ENCODE results near the gene RIBC1.
A peak's percentile ranks its signal among the peaks of the same experiment; 100 is the strongest.
"Not testable (repeated sequence)": the region's sequence is repeated elsewhere in the genome, so short reads cannot be mapped to it uniquely, and the experiment has no call there.

RIBC1 gene

DNA sequence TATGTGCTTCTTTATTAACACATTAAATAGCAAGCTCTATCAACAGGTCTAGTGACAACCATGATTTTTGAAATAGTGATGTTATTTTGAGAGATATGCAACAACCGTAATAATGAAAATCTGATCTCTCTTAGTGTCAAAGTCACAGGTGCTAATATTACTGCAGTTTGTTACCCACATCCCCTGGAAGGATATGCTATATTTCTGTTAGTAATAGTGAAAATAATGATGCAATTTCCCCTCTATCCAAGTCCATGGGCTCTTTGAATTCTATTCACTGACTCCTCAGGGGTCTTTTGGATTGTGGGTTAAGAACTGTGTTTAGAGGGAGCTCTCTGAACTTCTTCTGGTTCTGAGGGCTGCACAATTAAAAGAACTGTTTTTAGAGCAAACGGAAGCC lies 14.5 kb downstream of the RIBC1 start:
- no peak for DNase-seq

DNA sequence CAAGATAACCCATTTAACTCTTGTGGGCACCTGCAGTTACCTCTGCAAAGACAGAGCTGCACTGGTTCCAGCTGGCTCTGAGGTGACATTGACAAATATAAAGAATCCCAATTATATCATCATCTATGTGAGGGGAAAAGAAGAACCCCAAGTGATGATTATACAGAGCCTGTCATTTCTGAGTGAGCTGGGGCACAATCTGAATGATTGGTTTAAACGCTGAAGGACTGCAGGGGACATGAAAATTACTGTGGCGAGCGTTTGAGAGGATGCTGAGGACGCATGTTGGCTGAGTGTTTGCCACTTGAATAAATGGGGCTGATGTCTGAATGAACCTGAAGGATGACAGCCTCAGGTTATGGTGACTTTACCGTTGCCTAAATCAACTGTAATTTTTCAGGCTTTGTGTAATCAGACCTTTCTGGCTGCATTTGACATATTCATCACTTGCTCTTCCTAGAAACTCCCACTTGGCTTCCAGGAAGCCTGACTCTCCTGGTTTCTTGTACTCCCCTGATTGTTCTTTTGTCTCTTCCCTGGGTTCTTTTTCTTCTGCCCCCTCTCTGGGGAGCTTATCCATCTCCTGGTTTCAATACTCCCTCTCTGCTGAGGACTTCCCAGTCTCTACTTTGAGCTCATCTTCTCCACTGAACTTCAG lies 15.6 kb downstream of the RIBC1 start:
- no peak for DNase-seq

DNA sequence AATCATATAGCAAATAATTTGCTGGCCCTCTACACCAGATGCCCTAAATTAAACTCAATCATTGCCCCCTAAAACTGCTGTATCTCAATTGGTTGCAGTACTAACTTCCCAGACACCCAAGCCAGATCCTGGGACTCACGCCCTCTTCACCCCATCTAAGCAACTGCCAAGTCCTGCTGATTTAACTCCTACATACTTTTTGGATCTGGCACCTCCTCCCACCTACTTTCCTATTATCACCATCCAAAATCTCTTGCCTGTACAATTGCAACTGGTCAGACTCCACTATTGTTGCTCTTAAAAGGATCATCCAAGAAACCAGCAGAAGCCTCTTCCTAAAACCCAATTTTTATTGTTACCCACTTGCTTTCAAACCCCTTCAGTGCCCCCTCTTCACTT lies 16.2 kb downstream of the RIBC1 start:
- DNase-seq, result no peak

DNA sequence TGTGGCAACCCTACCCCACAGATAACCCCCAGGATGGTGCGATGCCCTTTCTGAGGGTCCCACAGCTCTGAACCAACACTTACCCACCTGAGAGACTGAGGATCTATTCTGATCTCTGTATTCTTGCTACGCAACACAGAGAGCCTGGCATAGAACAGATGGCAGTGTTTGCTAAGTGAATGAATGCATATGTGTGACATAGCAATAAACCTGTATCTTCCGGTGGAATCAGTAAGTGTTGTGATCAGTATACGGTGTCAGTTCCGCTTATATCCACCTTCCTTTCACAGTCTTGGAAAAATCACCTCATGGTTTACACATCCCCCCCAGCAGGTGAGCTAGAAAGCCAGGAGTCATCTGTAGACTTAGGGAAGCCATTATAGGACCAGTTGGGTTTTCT lies 17.4 kb downstream of the RIBC1 start:
- DNase-seq, result no peak

DNA sequence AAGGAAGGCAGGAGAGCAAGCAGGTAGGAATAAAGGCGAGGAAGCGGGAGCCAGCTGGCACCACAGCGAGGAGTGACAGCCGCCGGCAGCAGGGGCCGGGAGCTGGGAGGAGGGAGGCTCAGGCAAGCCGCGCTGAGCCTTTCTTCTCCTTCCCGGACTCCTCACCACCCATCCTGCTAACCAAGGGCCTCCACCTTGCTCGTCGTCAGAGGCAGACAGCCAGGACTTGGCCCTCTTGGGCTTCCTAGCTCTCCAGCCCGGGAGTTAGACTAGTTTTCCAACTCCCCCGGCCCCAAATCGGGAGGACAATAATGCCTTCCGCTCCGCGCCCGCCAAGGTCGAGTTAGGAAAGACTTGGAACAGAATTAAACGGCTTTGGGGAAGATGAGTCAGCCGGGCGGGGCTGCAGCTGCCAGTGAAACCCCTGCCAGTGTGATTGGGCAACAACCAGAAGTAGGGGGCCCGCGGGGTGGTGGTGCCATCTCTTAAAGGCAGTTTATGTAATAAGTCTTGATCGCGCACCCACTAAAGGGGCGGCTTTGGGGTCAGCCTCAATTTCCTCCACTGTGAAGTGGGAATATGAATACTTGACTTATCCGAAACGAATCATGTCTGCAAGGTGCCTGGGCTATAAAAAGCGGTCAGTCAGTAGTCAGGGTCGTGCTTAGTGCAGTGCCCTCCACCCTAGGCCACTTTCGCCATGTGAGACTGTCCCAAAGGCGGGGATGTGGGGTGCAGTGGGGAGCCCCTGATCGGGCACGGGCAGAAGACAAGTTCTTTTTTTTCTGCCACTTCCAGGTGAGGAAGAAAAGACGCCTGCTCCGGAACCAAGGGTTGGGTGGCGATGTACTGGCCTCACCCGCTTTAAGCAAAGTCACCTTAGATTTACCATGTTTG lies 18.2 kb downstream of the RIBC1 start:
- peak; percentile 36 for DNase-seq

DNA sequence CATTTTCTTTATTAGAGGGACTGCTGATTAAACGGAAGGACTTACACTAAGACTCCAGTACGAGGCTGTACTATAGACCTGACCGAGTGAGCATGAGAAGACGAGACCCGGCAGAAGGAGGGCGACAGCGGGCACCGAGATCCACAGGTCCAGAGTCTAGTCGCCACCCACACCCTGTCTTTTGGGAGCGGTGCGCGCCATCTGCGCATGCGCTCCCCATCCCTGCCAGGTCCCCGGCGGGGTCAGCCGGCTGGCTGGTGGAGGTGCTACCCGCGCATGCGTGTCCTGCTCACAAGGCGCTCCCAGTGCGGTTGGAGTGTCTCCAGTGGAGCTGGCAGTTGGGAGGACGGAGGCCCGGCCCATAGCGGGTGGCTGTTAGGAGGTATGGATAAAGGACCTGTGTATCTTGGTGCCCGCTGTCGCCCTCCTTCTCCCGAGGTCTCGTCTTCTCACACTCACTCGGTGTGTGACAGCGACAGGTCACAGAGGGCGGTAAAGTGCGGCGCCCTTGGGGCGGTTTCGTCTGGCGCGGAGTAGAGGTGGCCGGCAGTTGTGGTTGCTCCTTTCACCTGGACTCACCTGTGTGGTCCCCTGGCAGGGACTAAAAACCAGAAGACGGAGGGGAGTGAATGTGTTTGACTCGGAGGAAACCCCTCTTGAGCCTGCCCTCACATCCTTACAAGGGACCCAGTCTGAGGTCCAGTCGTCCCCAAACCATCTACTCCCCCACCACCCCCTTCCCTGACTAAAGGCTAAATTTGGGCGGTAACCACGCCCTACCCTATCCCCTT lies 19.1 kb downstream of the RIBC1 start:
- peak; percentile 72 for DNase-seq

DNA sequence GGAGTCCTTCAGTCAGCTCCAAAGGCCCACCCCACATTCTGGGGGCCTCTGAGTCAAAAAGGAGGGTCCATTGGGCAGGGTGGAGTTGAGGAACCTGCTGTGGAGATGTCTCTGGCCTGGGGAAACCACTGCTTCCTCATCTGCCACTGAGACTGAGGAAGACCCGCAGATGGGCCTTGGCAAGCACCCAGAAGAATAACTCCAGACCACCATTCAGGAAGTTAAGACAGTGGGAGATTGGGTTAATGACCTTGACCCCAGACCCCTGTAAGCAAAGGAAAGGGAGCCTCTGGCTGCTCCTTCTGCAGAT lies 19.6 kb downstream of the RIBC1 start:
- no peak for DNase-seq

DNA sequence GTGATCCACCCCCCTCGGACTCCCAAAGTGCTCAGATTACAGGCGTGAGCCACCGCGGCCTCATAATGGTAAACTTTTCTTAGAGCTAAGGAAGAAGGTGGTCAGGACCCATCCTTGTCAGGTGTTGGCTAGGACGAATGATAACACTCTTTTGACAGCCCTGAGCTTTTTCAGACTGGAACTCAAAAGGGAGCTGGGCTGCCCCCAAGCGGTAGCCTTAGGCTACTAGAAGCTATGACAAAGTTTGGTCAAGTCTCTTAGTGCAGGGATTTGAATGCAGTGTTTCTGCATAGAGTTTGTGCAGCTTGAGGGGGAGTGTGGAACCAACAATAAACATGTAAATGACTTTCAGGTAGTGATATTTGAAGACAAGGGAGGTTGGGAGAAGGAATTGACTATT lies 23.3 kb downstream of the RIBC1 start:
- peak; percentile 50 for DNase-seq

DNA sequence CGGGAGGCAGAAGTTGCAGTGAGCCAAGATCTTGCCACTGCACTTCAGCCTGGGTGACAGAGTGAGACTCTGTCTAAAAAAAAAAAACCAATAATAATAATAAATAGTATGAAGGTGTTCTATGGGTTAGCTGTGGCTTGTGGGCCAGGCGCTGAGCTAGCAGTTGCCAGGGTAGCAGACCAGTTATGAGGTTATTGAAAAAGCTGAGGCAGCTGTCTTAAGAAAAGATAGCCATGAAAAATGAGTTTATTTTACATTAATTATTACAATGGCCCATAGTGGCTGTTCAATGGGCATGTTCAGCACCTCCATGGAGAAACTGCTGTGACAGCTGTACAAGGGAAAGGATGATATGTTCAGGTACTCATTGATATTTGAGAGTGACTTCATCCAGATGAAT lies 24.8 kb downstream of the RIBC1 start:
- no peak for DNase-seq

DNA sequence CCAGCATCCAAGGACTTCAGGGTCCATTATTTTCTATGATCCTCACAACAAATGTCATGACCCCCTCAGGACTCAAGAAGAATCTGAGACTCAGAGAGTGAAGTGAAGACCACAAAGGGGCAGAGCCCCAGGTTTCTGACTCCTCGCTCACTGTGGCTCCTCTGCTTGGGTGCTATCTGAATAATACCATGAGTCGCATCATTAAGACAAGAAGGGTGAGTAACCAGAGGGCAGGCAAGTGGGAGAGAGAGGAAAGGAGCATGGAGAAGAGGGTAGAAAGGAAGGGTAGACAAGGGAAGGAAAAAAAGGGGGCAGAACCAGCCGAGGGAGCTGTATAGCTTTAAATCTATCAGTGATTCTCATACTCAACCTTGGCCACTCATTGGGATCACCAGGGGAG lies 27.0 kb downstream of the RIBC1 start:
- no peak for DNase-seq

DNA sequence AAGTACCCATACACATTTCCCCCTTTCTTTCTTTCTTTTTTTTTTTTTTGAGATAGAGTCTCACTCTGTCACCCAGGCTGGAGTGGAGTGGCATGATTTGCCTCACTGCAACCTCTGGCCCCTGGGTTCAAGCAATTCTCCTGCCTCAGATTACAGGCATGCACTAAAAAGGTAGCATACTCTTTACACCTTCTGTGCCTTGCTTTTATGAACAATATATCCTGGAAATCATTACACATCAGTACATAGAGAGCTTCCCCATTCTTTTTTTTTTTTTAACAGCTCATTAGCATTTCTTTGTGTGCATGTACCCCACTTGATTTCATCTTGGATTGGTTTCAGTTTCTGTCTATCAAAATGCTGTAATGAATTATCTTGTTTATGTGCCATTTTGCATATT lies 30.1 kb downstream of the RIBC1 start:
- no peak for DNase-seq

DNA sequence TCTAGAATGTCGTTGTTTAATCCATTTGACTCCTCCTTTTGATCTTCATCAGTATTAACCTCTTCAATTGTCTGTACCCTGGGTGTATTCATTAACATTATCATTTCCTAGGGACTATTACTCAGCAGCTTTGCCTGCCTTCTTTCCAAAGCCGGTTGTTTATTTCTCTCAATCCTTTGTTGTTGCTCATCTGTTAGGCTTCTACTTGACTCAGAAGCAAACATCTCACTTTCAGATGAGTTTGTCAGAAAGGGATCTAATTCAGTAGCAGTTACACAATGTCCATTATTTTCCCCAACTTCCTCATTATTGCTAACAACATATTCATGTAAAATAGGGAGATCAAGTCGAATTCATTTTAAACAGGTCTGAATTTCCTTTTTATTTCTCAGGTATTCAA lies 33.6 kb downstream of the RIBC1 start:
- DNase-seq, result no peak

DNA sequence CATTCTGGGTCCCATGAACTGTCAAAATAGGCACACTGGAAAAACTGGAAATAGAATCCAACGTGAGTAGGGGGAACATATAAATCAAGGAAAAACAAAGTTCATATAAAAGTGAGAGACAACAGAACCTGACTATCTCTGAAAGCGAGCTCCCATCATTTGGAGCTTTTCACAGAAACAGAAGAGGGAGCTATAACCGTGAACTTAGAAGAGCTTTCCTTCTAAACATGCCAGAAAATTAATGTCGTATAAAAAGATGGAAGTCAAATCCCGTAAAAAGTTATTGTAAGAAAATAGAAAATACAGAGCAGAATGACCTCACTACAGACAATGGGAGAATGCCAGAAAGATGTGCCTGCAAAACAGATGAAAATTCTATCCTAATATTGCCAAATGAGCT lies 35.4 kb downstream of the RIBC1 start:
- no peak for DNase-seq

DNA sequence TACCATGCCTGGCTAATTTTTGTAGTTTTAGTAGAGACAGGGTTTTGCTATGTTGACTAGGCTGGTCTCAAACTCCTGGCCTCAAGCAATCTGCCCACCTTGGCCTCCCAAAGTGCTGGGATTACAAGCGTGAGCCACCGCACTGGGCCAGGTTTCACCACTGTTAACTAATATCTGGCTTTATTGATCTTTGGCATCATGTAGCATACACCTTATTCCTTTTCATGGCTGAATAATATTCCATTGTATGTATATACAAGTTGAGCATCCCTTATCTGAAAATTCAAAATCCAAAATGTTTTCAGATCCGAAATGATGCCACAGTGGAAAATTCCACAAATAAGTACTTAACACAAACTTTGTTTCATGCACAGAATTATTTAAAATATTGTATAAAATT lies 46.0 kb downstream of the RIBC1 start:
- DNase-seq, result not testable (repeated sequence)

DNA sequence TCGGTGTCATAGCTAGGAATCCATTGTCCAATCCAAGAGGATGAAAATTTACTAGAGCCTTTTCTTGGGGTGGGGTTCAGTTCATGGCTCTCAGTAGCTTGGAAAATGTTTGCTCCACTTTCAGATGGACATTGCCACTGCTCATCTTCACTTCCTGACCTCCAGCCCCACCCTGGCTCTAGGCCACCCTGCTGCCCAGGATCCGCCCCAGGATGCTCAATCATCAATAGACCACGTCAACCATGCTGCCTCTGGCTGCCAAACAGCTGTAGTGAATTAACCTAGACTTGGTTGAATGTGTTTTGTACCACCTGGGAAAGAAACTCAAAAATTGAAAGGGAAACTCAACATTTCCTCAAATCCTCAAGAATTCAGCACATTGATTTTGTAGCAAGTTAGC lies 48.7 kb downstream of the RIBC1 start:
- no peak for DNase-seq

DNA sequence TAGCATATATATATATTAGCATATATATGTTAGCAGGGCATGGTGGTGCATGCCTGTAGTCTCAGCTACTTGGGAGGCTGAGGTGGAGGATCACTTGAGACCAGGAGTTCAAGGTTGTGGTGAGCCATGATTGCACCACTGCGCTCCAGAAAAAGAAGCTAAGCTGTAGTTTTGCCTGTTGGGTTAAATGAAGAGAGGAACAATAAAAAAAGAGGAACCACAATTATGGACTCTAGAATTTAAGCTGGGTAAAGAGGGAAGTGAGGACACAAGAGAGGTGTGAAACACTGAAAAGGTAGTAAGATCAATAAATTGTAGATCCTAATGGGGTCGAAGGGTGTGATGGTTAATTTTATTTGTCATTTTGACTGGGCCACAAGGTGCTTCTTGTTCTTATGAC lies 52.0 kb downstream of the RIBC1 start:
- no peak for DNase-seq

DNA sequence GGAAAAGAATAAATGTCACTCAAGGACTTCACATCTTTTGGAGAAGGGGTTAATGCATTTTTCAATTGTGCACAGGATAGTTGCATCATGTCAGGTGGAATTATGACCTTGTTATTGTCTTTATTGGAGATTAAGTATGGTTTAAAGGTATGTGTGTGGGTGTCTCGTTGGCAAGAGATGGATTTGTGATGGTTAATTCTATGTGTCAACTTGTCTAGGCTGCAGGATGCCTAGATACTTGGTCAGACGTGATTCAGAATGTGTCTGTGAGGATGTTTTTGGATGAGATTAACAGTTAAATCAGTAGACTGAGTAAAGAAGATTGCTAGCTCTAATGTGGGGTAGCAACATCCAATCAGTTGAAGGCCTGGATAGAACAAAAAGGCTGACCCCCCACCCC lies 53.7 kb downstream of the RIBC1 start:
- DNase-seq, result no peak

DNA sequence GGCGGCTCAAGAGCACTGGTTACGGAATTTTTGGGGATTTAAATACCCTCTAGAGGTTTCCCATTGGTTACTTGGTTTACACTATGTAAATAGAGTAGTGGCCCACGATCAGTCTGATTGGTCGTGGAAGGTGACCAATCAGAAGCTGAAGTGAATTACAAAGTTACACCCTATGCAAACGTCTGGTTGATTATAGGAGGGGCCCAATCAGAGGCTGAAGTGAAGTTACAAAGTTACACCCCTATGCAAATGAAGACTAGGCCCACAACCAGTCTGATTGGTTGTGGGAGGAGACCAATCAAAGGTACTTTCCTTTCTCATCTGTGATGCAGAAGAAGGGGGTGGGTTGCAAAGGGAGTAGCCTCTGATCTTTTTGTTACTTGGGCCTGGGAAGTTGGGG lies 56.6 kb downstream of the RIBC1 start:
- DNase-seq, result no peak
